SK-N-SH treated with all-trans-retinoic acid at 6 μM for 48 hours (cell line): ENCODE measurements around the gene CHL1.

Source experiments
- PATZ1 ChIP-seq: fragments of 250-450 bp; sonication (Bioruptor Pico); IDR thresholded peaks from 2 replicates; pipeline ENCODE4 v1.8.0; 2020; ENCODE audit warnings: mild to moderate bottlenecking, moderate library complexity, borderline replicate concordance
- PPARA ChIP-seq: fragments of 250-450 bp; sonication (Bioruptor Pico); IDR thresholded peaks from 2 replicates; pipeline ENCODE4 v1.5.0; 2020; ENCODE audit warnings: mild to moderate bottlenecking, borderline replicate concordance
- ZFP3 ChIP-seq: fragments of 250-450 bp; sonication (Bioruptor Pico); IDR thresholded peaks from 2 replicates; pipeline ENCODE4 v1.5.0; 2020; ENCODE audit warnings: mild to moderate bottlenecking, moderate library complexity
- ZFP30 ChIP-seq: fragments of 450-650 bp; formaldehyde crosslinking; IDR thresholded peaks from 2 replicates; pipeline ENCODE4 v1.5.0; 2022; ENCODE audit warnings: mild to moderate bottlenecking, moderate library complexity
- TF ChIP-seq, protein P1 (sequence below): fragments of 250-450 bp; sonication (Bioruptor Pico); IDR thresholded peaks from 2 replicates; pipeline ENCODE4 v1.5.0; 2020; ENCODE audit warnings: mild to moderate bottlenecking, moderate library complexity

DNA sequence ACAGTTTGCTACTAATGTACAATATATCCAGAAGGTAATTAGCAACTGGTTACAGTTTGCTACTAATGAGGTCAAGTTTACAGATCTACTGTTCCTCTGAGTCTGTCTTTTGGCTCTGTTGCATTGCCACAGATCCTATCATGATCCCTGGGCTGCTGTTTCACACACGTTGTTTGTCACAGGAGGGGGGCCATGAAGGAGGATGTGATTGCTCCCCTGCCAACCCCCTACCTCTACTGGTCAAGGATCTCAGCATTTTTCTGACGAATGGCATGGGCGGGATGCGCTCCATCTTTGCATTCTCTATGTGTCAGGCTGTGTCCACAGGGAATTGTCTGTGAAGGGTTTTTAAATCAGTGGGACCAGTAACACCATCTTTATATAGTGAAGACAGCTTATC is 91.9 kb downstream of the CHL1 start:
- TF ChIP-seq ZFP3 (CRISPR knock-in tag) (no peak), PPARA (CRISPR knock-in tag) (no peak), PATZ1 (CRISPR knock-in tag) (no peak), ZFP30 (CRISPR knock-in tag) (no peak)
- TF ChIP-seq, protein P1, sequence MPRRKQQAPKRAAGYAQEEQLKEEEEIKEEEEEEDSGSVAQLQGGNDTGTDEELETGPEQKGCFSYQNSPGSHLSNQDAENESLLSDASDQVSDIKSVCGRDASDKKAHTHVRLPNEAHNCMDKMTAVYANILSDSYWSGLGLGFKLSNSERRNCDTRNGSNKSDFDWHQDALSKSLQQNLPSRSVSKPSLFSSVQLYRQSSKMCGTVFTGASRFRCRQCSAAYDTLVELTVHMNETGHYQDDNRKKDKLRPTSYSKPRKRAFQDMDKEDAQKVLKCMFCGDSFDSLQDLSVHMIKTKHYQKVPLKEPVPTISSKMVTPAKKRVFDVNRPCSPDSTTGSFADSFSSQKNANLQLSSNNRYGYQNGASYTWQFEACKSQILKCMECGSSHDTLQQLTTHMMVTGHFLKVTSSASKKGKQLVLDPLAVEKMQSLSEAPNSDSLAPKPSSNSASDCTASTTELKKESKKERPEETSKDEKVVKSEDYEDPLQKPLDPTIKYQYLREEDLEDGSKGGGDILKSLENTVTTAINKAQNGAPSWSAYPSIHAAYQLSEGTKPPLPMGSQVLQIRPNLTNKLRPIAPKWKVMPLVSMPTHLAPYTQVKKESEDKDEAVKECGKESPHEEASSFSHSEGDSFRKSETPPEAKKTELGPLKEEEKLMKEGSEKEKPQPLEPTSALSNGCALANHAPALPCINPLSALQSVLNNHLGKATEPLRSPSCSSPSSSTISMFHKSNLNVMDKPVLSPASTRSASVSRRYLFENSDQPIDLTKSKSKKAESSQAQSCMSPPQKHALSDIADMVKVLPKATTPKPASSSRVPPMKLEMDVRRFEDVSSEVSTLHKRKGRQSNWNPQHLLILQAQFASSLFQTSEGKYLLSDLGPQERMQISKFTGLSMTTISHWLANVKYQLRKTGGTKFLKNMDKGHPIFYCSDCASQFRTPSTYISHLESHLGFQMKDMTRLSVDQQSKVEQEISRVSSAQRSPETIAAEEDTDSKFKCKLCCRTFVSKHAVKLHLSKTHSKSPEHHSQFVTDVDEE (CRISPR knock-in tag) = no peak
